Globus pallidus (tissue), 1 donor: ENCODE measurements around the gene LY86.
"Not testable (repeated sequence)": the region's sequence is repeated elsewhere in the genome, so short reads cannot be mapped to it uniquely, and the experiment has no call there.

Experiments used
- DNase-seq: peaks from one replicate; pipeline ENCODE4 v3.0.0-alpha.2; 2015; ENCODE audit warnings: low spot score

Gene LY86

DNA sequence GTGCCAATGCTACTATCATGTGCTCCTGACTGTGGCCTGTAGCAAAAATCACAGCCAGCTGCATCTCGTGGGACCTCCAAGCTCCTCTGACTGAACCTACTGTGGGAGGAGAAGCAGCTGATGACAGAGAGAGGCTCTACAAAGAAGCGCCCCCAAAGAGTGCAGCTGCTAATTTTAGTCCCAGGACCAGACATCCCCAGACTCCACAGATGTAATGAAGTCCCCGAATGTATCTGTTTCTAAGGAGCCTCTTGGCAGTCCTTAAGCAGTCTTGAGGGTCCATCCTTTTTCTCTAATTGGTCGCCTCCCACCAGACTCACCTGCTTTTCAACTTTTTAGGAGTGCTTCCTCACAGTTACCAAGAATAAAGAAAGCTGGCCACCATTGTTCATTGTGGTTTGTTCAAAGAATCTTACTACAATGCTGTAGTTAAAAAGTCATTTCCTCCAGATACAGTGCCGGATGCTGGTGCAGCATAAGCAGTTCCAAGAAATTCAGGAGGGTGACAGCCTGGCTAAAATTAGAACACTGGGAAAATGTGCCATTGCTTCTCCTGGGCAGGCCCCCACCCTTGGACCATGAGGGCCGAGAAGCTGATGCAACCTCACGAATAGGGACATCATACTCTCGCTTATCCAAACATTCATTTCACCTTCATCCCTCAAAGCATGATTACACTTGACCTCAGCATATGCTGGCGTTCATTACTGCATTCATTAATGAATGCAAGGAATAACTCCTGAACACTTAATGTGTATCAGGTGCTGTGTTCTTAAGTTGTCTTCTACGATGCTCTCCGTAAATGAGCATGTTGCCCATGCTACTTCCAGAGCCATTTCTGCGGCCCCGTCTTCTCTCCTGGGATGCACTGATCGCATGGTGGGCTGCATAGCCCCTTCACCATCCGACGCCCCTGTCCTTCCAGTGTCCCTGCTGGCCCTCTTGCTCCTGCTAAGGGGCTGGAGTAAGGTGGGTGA, 66.4 kb downstream of the LY86 start:
- no peak for DNase-seq

DNA sequence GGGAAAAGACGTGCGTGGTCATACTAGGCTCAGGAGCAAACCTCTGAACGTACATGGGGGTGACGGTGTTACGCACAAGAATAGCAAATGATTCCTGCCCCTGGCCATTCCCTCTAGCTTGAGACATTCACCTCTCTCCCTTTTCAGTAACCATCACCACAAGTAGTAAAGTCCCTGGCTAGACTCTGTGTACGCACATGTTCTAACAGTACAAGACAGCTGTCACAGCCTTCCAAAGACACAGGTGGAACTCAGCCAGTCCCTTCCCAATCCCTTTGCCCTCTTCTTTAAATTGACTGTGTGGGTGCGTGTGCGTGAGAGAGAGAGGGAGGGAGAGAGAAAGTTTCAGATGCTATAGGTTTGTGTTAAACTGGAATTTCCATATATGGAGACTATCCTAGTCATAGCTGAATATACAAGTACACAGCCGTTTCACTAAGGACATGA, 67.3 kb downstream of the LY86 start:
- DNase-seq = no peak

GRCh38 chr6:6656287-6656686, 67.8 kb downstream of the LY86 start:
- no peak for DNase-seq

- no peak for DNase-seq
Observed at GRCh38 chr6:6657085-6657819, 68.7 kb downstream of the LY86 start.

DNA sequence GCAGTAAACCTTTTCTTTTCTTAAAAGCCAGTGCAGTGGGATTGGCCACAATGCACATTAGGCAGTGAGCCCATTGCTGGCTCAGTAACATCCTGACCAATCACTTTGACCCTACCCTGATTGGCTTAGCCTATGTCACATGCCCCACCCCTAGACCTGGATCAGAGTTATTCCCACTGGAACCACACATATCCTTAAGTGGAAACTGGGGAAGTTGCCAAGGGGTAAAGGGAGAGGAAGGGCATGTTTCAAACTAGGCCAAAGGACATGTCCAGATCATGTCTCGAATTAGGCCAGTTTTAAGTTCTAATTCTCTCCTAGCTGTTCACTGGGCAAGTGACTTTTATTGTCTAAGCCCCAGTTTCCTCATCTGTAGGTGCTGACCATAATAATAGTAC, 69.3 kb downstream of the LY86 start:
- DNase-seq = no peak

GRCh38 chr6:6659600-6660327, 71.2 kb downstream of the LY86 start:
- DNase-seq = peak; percentile 56

DNA sequence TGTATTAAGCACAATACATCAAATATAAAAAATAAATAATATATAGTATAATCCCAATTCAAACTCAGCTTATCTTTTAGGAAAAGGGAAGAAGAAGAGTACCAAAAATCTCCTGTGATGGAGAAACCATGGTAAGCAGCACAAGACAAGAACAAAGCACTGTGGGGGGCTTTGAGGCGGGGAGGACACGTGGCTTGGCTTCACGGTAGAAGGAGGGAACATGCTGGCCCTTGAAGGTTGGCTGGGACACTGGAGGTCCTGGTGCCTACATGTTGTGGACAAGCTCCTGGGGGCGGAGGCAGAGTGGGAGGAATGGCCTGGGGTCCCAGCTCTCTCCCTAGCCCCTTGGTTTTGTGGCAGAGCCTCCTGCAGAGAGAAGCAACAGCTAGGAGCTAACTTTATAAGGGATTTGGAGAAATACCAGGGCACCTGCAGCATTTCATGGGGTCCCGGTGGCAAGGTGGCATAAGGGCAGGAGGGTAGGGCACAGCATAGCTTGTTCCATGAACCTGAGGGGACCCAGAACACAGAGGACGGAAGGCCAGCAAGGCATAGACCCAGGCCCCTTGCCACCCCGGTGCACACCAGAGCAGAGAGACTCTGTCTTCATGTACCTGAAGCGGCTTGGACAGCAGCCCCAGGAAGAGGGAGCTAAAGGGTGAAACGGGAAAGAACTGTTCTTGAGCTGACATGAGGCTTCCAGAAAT, 72.0 kb downstream of the LY86 start:
- DNase-seq = no peak

- DNase-seq = no peak
Observed at GRCh38 chr6:6661191-6661590, 72.7 kb downstream of the LY86 start.

DNA sequence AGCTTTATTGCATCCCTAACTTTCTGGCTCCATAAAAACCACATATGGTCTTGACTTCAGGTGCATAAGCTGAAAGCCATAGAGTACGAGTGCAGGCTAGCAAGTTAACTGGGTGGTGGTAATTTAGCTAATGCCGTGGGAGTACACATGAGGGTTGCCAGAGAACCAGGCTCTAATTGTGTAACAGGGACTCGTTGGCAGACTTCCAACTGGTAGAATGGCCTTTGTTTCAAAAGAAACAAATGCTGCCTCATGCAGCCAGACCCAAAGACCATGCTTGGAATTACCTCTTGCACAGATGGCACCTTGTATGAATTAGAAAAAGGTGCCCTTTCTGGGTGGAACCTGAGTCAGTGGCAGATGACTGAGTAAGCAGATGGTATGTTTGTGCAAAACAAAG, 73.2 kb downstream of the LY86 start:
- peak; percentile 51 for DNase-seq

DNA sequence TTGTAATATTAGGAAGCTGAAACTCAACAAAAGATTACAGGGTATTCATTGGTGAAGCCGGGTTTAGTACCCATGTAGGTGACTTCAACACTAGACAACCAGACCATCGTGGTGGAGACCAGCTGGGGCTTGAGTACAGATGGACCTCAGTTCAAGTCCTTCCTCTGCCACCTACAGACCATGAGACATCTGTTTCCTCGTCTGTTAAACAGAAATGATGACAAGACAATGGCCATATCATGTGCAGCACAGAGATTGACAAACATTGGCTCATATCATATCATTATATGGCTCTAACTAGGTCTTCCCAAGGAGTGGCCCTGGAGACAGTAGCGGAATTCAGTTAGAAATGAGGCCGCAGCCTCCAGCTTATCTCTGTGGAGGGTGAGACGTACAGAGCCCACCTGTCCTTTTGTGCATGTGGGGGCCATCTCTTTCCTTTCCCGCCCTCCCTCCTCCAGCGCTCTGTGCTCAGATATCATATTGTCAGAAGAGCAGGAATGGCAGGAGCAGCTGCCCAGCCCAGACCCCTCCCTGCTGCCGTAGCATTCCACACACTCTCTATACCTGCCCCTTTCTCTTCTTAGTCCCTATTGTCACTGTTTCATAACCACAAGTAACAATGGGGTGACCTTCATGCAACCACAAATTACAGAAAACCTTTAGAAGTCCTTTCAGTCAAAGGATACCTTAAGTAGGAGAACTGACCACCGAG, 75.1 kb downstream of the LY86 start:
- no peak for DNase-seq

DNA sequence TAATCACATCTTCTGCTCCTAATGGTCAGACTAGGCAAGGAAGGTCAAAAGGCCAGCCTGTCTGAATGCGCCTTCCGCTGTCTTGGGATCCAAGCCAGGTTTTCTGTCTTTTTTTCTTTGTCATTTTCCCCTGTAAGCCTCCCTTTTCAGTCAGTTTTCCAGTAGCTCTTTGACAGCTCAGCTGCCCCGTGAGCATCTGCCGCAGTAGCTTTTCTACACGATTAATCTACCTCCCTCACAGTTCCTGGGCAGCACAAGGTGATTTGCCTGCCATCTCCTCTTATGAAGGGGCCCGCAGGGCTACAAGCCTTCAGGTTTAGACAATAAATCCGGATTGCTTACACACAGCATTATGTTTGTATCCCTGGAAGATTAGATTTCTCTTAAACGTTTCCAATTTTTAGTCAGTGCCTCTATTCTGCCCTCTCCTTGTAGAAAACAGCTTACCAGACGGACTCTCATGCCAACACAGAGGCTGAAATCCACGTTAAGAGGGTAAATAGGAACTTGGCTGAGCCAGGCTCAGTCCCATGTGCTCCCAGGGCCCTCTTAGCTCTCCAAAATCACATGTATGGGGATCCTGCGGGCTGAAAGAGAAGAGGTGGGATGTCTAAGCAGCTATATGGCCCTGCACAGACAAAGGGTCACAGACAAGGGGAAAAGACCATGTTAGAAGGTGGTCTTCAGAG, 77.2 kb downstream of the LY86 start:
- no peak for DNase-seq

DNA sequence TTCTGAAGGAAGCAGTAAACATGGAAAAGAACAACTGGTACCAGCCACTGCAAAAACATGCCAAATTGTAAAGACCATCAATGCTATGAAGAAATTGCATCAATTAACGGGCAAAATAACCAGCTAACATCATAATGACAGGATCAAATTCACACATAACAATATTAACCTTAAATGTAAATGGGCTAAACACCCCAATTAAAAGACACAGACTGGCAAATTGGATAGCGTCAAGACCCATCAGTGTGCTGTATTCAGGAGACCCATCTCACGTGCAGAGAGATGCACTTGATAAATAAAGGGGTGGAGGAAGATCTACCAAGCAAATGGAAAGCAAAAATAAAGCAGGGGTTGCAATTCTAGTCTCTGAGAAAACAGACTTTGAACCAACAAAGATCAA, 81.6 kb downstream of the LY86 start:
- not testable (repeated sequence) for DNase-seq

DNA sequence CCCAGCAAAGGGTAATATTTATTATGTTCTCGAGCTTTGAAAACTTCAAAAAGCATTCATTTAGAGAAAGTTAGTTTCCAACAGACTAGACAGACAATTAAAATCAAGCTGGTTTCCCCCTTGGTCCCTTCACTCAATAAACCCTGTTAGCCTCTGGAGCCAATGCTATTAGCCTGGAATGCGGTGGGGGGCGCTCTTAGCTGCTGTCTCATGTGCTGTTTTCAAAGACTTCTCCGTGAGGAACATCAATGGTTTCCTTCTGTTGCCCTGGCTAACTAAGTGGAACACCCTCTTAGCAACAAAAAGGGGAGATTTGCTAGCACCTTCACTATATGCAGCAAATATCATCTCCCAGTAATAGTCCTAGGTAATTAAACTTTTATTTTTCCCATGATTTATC, 86.4 kb downstream of the LY86 start:
- no peak for DNase-seq

DNA sequence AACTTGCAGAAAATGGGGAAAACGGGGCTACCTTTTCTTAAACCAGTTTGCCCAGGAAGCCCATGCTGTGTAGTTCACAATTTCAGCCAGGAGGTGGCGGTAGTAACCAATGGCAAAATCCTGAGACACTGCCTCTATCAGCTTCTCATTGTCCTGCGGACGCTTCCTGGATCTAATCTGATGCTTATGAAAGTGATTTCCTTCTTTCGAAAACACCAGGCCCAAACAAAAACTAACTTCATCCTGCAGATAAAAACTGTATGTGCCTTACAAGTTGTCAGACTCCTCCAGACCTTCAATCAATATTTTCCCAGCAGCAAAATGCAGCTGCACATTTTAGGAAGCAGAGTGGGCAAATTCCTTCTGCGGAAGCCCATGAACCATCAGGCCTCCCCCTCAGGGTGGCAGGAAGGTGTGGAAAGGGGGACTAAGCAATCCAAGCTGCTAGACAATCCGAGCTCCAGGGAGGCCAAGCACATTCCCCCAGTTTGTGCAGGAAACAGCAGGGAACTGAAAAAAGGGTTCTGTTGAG, 88.5 kb downstream of the LY86 start:
- DNase-seq = peak; percentile 68

GRCh38 chr6:6678185-6678671, 89.7 kb downstream of the LY86 start:
- DNase-seq = no peak

- DNase-seq = no peak
Observed at GRCh38 chr6:6678811-6679210, 90.3 kb downstream of the LY86 start.

- DNase-seq = no peak
Observed at GRCh38 chr6:6679633-6680032, 91.1 kb downstream of the LY86 start.

DNA sequence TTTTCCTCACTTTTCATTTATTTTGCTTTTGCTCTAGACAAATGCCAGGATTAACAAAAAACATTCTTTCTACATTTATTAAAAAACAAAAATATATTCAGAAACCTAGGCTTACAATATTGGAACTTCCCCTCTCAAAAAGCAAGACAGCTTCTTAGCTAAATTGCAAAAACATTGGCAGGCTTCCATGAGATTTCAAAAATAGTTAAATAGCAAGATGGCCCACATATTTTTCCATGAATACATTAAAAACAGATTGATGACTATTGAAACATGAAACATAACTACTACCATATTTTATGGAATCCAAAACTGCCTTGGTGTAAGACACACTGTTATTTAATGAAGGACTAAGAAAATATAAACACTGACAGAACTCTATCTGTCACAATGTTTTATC, 92.0 kb downstream of the LY86 start:
- no peak for DNase-seq

- DNase-seq = no peak
Observed at GRCh38 chr6:6681075-6681849, 92.7 kb downstream of the LY86 start.
